Stimulated activated naive CD8-positive, alpha-beta T cell treated with anti-CD3 and anti-CD28 coated beads, Interleukin-15, Interleukin-2, amounts not matched to agents 100 U/mL and 50 U/mL, for 24 hours (primary cell): ENCODE measurements around the gene SAP30L.

Experiments
- ATAC-seq: fragments of 150-1000 bp; cut with Tn5 transposase; one replicate; pipeline ENCODE4 v1.10.0; 2021
- DNase-seq: peaks from one replicate; pipeline ENCODE4 v3.0.0; 2021

Gene SAP30L

GRCh38 chr5:154466147-154466546 is 20.4 kb downstream of the SAP30L start:
- DNase-seq = no peak
- no peak for ATAC-seq

DNA sequence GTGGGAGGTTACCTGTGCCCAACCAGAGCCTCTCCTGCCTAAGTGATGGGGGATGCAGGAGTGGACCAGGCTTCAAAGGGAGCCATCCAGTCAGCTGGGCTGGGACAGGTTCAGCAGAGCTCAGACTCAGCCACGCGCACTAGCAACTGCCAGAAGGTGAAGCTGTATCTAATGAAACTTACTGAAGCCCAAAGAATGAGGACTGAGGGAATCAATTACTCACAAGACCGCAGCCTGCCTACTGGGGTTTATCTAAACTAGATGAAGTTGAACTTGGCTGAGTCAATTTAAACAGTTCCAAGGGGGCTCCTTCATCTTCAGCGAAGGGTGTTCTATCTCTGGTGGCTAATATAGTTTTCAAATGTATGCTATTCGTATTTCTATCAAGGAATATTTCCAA is 20.9 kb downstream of the SAP30L start:
- no peak for ATAC-seq

GRCh38 chr5:154467655-154468354 is 22.0 kb downstream of the SAP30L start:
- DNase-seq (peak; percentile 85), ATAC-seq (peak; percentile 92)

More for the DNA sequence above, 20.9 kb downstream of the SAP30L start:
- DNase-seq = no peak

GRCh38 chr5:154470137-154470536 is 24.3 kb downstream of the SAP30L start:
- DNase-seq = no peak
- ATAC-seq = no peak

DNA sequence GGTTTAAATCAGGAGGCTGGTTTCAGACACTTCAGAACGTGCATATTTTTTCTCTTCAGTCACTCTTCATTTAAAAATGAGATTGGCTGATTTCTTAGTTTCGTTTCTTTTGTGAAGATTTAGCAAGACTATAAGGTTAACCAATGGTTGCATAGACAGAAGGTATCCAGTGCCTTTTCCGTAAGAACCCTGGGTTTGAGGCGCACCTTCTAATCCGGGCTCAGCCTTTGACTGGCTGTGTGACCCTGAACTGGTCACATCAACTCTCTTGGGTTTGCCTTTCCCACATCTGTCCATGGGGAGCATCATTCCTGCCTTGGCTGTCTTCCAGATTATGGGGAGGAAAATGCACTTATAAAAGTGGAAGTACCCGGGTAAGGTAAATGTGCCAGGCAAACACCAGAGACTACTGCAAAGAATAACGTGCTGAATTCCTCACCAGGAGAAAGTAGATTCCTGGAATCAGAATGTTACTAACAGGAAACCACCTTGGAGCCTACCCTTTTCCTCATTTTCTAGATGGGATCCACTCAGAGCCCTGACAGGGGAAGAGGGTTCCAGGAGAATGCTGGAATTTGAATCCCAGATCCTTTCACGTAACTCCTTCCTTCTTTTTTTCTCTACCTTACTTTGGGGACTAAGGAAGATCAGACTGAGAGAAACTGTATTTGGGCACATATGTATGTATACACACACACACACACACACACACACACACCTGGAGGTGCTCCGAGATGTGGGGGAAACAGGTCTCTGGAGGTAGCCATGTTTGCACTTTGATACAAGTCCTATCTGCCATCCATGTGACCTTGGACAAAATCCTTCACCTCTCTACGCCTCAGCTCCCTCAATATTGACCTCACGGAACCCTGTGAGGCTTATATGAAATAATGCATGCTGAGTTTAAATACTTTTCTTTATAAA is 25.4 kb downstream of the SAP30L start:
- DNase-seq = no peak
- no peak for ATAC-seq

- no peak for ATAC-seq
- no peak for DNase-seq
Measured at GRCh38 chr5:154472871-154473580, 27.2 kb downstream of the SAP30L start.

- DNase-seq (no peak), ATAC-seq (no peak)
Measured at GRCh38 chr5:154473581-154474283, 27.9 kb downstream of the SAP30L start.

DNA sequence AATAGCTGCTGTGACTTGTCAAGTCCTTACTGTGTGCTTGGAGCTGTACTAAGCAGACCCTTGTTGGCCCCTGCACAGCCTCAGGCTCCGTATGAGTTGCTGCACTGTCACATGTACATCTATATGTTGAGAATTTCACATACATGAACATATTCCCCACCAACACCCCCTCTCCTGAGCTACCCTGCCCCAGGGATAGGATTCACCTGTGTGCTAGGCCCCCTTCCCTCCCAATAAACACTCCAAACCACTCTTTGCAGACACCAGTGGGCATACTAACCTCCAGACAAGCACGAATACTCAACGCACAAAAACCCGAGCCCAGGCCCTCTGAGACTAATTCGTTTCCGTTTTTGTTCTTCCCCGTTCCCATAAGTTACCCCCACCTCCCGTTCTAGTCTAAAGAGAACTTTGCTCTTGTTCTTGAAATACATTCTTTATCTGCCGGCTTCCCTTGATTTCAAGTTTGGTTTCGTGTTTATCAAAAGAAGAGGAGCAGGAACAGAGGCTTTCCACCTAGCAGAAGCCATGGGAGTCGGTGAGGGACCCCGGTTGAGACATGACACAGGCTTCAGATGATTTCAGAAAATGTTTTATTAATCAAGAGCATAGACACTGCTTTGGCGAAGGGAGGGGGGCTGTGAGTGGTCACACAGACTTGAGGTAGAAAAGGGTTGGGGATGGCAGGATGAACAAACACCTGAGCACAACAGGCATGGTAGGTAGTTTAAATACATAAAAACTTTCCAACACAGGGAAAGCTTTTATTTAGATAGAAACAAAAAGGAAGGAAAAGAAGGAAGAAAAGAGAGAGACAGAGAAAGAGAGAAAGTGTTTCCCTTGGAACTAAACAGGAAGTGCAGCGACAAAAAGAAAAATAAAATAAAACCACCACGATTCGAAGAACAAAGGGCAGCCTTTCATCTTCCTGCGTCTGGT is 28.9 kb downstream of the SAP30L start:
- no peak for ATAC-seq
- DNase-seq = no peak

DNA sequence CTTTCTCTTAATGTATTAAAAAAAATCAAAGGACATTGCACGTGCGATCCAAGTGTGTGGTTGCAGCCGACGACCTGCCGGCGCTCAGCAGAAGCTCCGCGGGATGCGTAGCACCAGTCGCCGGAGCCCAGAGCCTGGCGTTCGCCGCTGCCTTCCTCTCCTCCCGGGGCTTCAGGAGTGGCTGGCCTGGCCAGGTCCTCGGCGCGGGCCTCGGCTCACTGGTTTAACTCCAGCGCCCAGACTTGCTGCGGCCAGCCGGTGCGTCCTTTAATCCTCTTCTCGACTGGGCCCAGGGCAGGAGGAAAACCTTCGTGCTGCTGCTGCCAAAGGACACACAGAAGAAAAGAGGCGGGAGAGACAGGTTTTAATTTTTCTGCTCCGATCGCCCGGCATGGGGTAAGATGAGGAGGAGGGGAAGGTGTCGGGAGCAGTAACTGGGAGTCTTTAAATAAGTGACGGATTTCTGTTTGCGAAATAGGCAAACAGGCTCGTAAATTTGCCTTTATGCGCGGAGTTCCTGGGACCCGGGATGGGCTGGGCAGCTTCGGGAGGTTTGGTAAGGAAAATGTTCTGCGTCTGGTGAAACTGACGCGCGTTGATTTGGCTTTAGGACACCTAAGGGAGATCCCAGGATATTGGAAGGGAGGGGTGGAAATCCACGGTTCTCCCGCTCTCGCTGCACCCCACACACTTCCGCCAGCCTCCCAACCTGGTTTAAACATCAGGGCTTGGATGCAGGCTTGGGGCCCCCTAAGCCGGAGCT is 30.0 kb downstream of the SAP30L start:
- DNase-seq (peak; percentile 25), ATAC-seq (no peak)

- DNase-seq = no peak
- ATAC-seq = no peak
Measured at GRCh38 chr5:154476354-154477205, 30.8 kb downstream of the SAP30L start.

DNA sequence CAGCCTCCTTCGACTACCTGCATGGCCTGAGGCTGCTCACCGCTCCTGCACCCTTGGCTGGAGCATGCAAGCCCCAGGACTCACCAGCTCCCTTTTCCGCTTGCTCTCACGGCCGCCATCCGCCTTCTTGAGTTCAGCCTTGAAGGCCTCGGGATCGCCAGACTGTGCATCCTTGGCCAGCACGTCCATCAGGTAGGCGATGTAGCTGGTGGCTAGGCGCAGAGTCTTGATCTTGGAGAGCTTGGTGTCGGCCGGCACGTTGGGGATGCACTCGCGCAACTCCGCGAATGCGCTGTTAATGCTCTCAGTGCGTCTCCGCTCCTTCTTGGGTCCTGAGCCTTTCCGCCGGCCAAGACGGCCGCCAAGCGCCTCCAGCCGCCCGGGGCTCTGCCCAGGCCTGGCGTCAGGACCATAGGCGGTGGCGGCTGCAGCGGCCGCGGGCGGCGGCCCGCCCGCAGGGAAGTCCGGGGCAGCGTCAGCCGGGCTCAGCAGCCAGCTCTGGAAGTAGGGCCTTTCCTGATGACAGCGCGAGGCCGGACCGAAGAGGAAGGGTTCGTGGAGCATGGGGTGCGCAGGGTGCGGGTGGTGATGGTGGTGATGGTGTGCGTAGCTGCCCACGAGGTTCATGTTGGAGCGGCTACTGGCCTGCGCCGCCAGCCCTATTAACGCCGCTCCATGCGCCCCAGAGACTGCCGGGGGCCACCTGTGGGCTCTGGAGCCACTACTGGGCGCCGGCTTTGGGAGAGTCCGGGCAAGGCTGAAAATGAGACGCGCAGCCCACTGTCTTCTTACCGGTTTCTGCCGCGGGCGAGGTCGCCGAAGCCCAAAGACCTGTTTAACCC is 31.8 kb downstream of the SAP30L start:
- ATAC-seq (no peak), DNase-seq (peak; percentile 12)

DNA sequence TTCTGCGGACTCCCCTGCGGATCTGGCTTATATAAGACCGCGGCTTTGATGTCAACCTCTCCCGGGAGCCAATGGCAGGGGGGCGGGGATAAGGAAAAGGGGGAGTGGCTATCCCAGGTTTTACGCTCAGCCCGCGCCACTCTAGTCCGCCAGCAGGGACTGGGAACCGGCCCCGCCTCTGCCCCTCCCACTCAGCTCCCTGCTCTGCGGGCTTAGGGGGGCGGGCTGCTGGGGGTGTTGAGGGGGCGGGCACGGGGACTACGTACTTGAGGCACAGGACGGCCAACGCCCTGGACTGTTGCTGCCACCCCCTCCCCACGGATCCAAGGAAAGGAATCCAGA is 32.4 kb downstream of the SAP30L start, which contains the start of gene HAND1:
Gene HAND1 (minus strand): TSS at position 4 of the 342 bp plus-strand sequence. CDS start 219 bp downstream, outside the sequence.
- ATAC-seq (no peak), DNase-seq (no peak)

GRCh38 chr5:154478752-154479159 is 33.0 kb downstream of the SAP30L start:
- DNase-seq = no peak
- no peak for ATAC-seq

- DNase-seq = peak; percentile 19
- no peak for ATAC-seq
Measured at GRCh38 chr5:154479160-154479943, 33.6 kb downstream of the SAP30L start.

- DNase-seq (peak; percentile 13), ATAC-seq (no peak)
Measured at GRCh38 chr5:154479944-154480750, 34.4 kb downstream of the SAP30L start.

- ATAC-seq (no peak), DNase-seq (no peak)
Measured at GRCh38 chr5:154480847-154481246, 35.0 kb downstream of the SAP30L start.
